Naive thymus-derived CD8-positive, alpha-beta T cell (primary cell): ENCODE measurements around the gene OR10AD1. TPM values are rescaled to one million over a fixed set of nuclear protein-coding genes. Genes with fewer than 3 reads are reported as not detected.
"Not testable (repeated sequence)": the region's sequence is repeated elsewhere in the genome, so short reads cannot be mapped to it uniquely, and the experiment has no call there.

Experiments used
- ATAC-seq, 2 donors: fragments of 150-1000 bp; cut with Tn5 transposase in 1 of 2; sonication (Bioruptor Pico), chemical (Tn5 transposase) in 1 of 2; 1 replicate in 1 of 2; 2 replicates in 1 of 2; pipeline ENCODE4 v1.10.0; 2021; ENCODE audit warnings: mild to moderate bottlenecking in 2 of 2, moderate library complexity in 2 of 2
- POLR2A ChIA-PET: fragments of 350-600 bp; sonication (Branson Sonifier 250); formaldehyde crosslinking; loops from one replicate; lab custom pipeline; 2021; ENCODE audit warnings: antibody characterized with exemption; lab: Charles Lee
- DNase-seq, 10 donors: peaks; one replicate each; pipeline versions ENCODE4 v3.0.0 to v3.0.0-alpha.2; 2020 to 2022
- H3K27ac Mint-ChIP-seq, 10 donors: one replicate each; pipeline ENCODE4 v1.8.0; 2020 to 2022; ENCODE audit warnings: mild to moderate bottlenecking in 10 of 10, mixed read lengths in 10 of 10, moderate library complexity in 4 of 10, inconsistent platforms in 1 of 10
- H3K27me3 Mint-ChIP-seq, 5 donors: one replicate each; pipeline ENCODE4 v1.8.0; 2021 to 2022; ENCODE audit warnings: mixed read lengths in 5 of 5
- H3K36me3 Mint-ChIP-seq, 3 donors: one replicate each; pipeline ENCODE4 v1.8.0; 2020 to 2022; ENCODE audit warnings: mixed read lengths in 3 of 3, mild to moderate bottlenecking in 2 of 3, inconsistent platforms in 1 of 3
- H3K4me1 Mint-ChIP-seq, 4 donors: one replicate each; pipeline ENCODE4 v1.8.0; 2021 to 2022; ENCODE audit warnings: mixed read lengths in 4 of 4
- H3K4me3 Mint-ChIP-seq, 10 donors: one replicate each; pipeline ENCODE4 v1.8.0; 2020 to 2022; ENCODE audit warnings: mild to moderate bottlenecking in 10 of 10, mixed read lengths in 10 of 10, moderate library complexity in 6 of 10, inconsistent platforms in 1 of 10
- H3K9me3 Mint-ChIP-seq, 9 donors: one replicate each; pipeline ENCODE4 v1.8.0; 2020 to 2022; ENCODE audit warnings: mixed read lengths in 9 of 9, mild to moderate bottlenecking in 3 of 9, inconsistent platforms in 1 of 9, moderate library complexity in 1 of 9
- polyA plus RNA-seq, 3 donors: library from polyadenylated mRNA; unstranded; fragments of 300-500 nt; fragmentation: Illumina TruSeq; gene quantifications; one replicate each; pipeline ENCODE4 v1.2.3, GENCODE V29; 2021
- total RNA-seq, 8 experiments: library from RNA in 2 of 8; stranded (reverse) in 2 of 8; gene quantifications; one replicate each; pipeline ENCODE4 v1.2.3 and lab custom pipeline; 2021 to 2026

Gene OR10AD1
- total RNA-seq (not detected), polyA plus RNA-seq (not detected), total RNA-seq (lab: John Stamatoyannopoulos, UW) (0 reads per million in 6 experiments)

DNA sequence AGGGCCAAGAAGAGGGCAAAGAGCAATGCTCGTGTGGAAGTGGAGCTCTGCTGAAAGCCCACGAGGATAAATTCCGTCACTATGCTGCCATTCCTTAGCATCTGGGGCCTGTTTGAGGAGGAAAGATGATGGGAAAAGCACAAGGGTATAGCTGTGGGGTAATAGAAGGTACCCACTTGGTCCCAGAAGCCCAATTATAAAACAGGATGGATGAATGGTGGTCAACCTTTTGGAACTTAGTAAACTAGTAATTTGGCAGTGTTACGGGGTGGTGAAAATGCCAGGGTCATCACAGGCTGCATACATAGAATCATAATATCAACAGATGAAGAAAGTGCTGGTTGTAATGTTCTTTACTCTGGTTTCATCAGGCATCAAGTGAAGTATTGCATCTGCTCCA, at the start of gene OR10AD1:
OR10AD1 (minus strand) TSS at position 101 of the 400 bp plus-strand sequence; CDS start at position 101, 0 bp downstream.
- Mint-ChIP-seq H3K4me3 (peak within 1 kb of the TSS in 4 of 10 donors; percentile 10 to 83 (median 34)), H3K27ac (peak within 1 kb of the TSS in 7 of 10 donors; percentile 13 to 99 (median 54)), H3K27me3 (no peaks in the 10 kb centered on the region), H3K4me1 (peaks cover 38 to 50% (median 44%) of the 10 kb centered on the region in 4 donors), H3K36me3 (peaks cover 29 to 65% (median 50%) of the 10 kb centered on the region in 3 donors), H3K9me3 (peaks cover 13 to 73% (median 48%) of the 10 kb centered on the region in 9 donors)
- POLR2A ChIA-PET, result interaction anchor here (1.2 kb wide), 1 partner anchor 9 kb away, joined by 3 read pairs; no protein-coding TSS in a partner anchor
- DNase-seq (no peak), ATAC-seq (no peak)

- H3K9me3 Mint-ChIP-seq, result peaks cover 0 to 6% (median 2%) of the 10 kb centered on the region in 9 donors
- ATAC-seq, result no peak
- H3K4me1 Mint-ChIP-seq, result no peaks in the 10 kb centered on the region
These were observed 44.3 kb upstream of the OR10AD1 start for GRCh38 chr12:48247181-48247966.

GRCh38 chr12:48237162-48237561, 34.1 kb upstream of the OR10AD1 start:
- POLR2A ChIA-PET, result no interaction called here
- Mint-ChIP-seq H3K27ac (peak overlapping the region in 1 of 10 donors; percentile 51), H3K4me3 (no peak overlapping the region), H3K4me1 (no peaks in the 10 kb centered on the region), H3K27me3 (peaks cover 0 to 6% (median 3%) of the 10 kb centered on the region in 5 donors), H3K9me3 (peaks cover 0 to 18% (median 8%) of the 10 kb centered on the region in 9 donors), H3K36me3 (peaks cover 0 to 19% (median 12%) of the 10 kb centered on the region in 3 donors)
- no peak for DNase-seq
- no peak for ATAC-seq

More at GRCh38 chr12:48247181-48247966, 44.3 kb upstream of the OR10AD1 start:
- no peak overlapping the region for H3K27ac Mint-ChIP-seq
- H3K27me3 Mint-ChIP-seq, result peaks cover 3 to 25% (median 14%) of the 10 kb centered on the region in 5 donors
- no peak for DNase-seq
- no peak overlapping the region for H3K4me3 Mint-ChIP-seq
- H3K36me3 Mint-ChIP-seq, result peaks cover 0 to 9% (median 8%) of the 10 kb centered on the region in 3 donors
- POLR2A ChIA-PET, result no interaction called here

DNA sequence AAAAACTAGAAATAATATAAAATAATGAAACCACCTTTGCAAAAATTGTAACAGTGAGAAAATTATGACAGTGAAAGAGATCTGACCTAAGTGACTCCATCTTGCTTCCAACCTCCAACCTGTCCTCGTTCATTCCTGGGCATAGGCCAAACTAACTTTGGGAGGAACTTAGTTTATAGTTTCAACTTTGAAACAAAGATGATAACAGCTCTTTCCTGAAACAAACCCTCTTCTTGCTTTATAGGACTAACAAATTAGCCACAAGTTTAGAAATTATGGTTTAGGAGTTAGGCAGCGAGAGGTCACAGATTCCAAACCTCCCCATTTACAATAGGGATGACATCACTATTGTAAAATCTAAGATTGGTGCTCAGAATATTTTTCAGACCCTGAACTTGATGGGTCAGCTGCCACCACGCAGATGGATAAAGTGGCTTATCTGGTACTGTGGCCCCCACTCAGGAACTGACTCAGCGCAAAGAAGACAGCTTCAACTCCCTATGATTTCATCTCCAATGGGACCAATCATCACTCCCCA, 32.8 kb upstream of the OR10AD1 start:
- no peak overlapping the region for H3K4me3 Mint-ChIP-seq
- POLR2A ChIA-PET, result no interaction called here
- H3K4me1 Mint-ChIP-seq, result no peaks in the 10 kb centered on the region

GRCh38 chr12:48231169-48231958, 28.3 kb upstream of the OR10AD1 start:
- ATAC-seq, H3K4me1 Mint-ChIP-seq, DNase-seq, H3K27ac Mint-ChIP-seq, H3K4me3 Mint-ChIP-seq, POLR2A ChIA-PET: not testable (repeated sequence)
- Mint-ChIP-seq H3K9me3 (peaks cover 0 to 34% (median 15%) of the 10 kb centered on the region in 9 donors), H3K36me3 (peaks cover 0 to 17% (median 17%) of the 10 kb centered on the region in 3 donors), H3K27me3 (peaks cover 1 to 26% (median 11%) of the 10 kb centered on the region in 5 donors)

More for the DNA sequence above, 32.8 kb upstream of the OR10AD1 start:
- H3K9me3 Mint-ChIP-seq, result peaks cover 0 to 18% (median 4%) of the 10 kb centered on the region in 9 donors
- peaks cover 0 to 7% (median 3%) of the 10 kb centered on the region in 5 donors for H3K27me3 Mint-ChIP-seq
- H3K27ac Mint-ChIP-seq, result no peak overlapping the region
- peaks cover 0 to 10% (median 8%) of the 10 kb centered on the region in 3 donors for H3K36me3 Mint-ChIP-seq
- DNase-seq (no peak), ATAC-seq (no peak)

DNA sequence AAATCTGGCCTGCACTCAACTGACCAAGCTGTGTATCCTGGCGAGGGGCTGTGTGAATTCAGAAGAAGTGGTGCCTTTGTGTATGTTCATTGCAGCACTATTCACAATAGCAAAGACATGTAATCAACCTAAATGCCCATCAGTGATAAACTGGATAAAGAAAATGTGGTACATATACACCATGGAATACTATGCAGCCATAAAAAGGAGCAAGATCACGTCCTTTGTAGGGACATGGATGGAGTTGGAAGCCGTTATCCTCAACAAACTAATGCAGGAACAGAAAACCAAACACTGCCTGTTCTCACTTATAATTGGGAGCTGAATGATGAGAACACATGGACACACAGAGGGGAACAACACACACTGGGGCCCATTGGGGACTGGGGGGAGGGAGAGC, 21.4 kb upstream of the OR10AD1 start:
- peaks cover 0 to 14% (median 10%) of the 10 kb centered on the region in 3 donors for H3K36me3 Mint-ChIP-seq
- POLR2A ChIA-PET, ATAC-seq, H3K4me1 Mint-ChIP-seq, H3K27ac Mint-ChIP-seq, DNase-seq, H3K4me3 Mint-ChIP-seq: not testable (repeated sequence)
- peaks cover 0 to 26% (median 10%) of the 10 kb centered on the region in 9 donors for H3K9me3 Mint-ChIP-seq
- peaks cover 3 to 54% (median 13%) of the 10 kb centered on the region in 5 donors for H3K27me3 Mint-ChIP-seq

DNA sequence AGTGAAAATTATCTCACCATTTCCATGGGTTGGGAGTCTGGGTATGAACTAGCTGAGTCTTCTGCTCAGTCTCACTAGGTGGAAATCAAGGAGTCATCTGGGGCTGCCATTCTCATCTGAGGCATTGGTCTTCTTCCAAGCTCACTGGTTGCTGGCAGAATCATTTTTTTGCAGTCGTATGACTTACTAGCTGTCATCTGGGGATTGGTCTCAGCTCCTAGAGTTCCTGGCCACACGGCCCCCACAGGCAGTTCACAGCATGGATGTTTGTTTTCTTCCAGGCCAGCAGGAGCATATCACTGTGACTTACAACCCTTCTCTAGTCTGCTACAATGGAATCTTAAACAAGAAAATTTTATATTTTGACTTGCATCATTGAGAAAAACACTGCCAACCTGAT, 18.6 kb upstream of the OR10AD1 start:
- ATAC-seq, result no peak
- Mint-ChIP-seq H3K4me3 (no peak overlapping the region), H3K27me3 (peaks cover 3 to 34% (median 11%) of the 10 kb centered on the region in 5 donors), H3K36me3 (peaks cover 0 to 5% (median 2%) of the 10 kb centered on the region in 3 donors), H3K27ac (peak overlapping the region in 2 of 10 donors; percentile 34 to 41), H3K9me3 (peaks cover 0 to 6% (median 2%) of the 10 kb centered on the region in 9 donors), H3K4me1 (peaks cover 0 to 6% (median 0%) of the 10 kb centered on the region in 4 donors)
- peak in 2 of 10 donors; percentile 7 to 10 for DNase-seq
- POLR2A ChIA-PET, result interaction anchor here (0.7 to 1.0 kb wide), 3 partner anchors 9 to 246 kb away, joined by 3 to 6 read pairs (median 3); no protein-coding TSS in a partner anchor

DNA sequence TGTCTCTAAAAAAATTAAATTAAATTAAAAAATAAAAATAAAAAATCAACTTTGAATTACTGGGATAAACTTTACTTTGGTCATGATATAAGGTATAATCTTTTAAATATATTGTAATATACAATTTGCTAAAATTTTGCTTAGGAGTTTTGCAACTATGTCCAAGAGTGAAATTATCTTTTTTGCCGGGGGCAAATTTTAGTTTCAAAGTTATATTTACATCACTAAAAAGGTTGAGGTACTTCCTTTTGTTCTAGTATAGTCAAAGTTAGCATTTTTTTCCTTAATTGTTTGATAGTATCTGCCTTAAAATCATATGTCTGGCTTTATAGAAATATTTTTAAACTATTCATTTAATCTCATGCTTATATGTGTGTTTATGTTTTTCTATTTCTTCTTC, 17.6 kb upstream of the OR10AD1 start:
- POLR2A ChIA-PET, result no interaction called here
- Mint-ChIP-seq H3K4me1 (peaks cover 0 to 6% (median 0%) of the 10 kb centered on the region in 4 donors), H3K27ac (no peak overlapping the region), H3K27me3 (peaks cover 1 to 25% (median 9%) of the 10 kb centered on the region in 5 donors), H3K9me3 (peaks cover 0 to 4% (median 0%) of the 10 kb centered on the region in 9 donors), H3K4me3 (no peak overlapping the region), H3K36me3 (peaks cover 0 to 2% (median 0%) of the 10 kb centered on the region in 3 donors)
- no peak for DNase-seq
- no peak for ATAC-seq

DNA sequence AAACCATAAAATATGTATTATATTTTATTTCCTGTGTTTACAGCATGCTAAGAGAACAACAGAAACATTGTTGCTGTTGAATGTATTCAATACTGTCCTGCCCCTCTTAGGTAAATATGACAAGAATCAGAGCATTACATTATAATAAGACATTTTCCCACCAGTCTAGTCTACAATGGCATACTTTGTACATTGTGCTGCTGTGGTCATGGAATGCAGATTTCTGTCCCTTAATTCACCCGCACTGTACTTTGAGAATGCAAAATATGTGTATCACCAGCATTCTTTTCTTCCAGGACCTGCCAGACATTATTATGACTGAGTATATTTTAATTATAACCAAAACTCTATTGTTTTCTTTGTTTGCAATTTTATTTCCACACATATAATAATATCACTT, 16.5 kb upstream of the OR10AD1 start:
- H3K36me3 Mint-ChIP-seq, result peaks cover 0 to 2% (median 0%) of the 10 kb centered on the region in 3 donors
- peaks cover 0 to 6% (median 0%) of the 10 kb centered on the region in 4 donors for H3K4me1 Mint-ChIP-seq
- POLR2A ChIA-PET, result no interaction called here
- H3K9me3 Mint-ChIP-seq, result peaks cover 0 to 3% (median 0%) of the 10 kb centered on the region in 9 donors
- no peak overlapping the region for H3K27ac Mint-ChIP-seq
- no peak overlapping the region for H3K4me3 Mint-ChIP-seq
- DNase-seq, result no peak
- H3K27me3 Mint-ChIP-seq, result peaks cover 0 to 22% (median 7%) of the 10 kb centered on the region in 5 donors
- no peak for ATAC-seq

DNA sequence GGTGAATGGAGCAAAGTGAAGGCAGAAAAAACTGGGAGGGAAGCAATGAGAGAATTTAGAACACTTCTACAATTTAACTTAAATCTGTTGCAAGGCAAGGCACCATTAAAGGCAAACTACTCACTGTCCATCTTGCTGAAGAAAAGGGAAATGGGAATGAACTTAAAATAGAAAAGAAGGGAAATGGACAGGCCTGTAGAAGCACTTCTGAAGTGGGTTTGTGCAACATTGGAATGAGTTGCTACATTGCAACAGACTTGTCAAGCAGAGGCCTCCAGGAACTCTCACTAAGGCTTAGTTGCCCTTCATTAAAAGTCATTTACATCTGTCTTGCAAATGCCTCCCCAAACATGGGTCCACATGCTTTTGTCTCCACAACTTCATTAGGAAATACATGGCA, 13.7 kb upstream of the OR10AD1 start:
- no peak for DNase-seq
- Mint-ChIP-seq H3K36me3 (no peaks in the 10 kb centered on the region), H3K27me3 (peaks cover 0 to 15% (median 6%) of the 10 kb centered on the region in 5 donors), H3K9me3 (peaks cover 0 to 11% (median 0%) of the 10 kb centered on the region in 9 donors), H3K4me1 (peaks cover 8 to 16% (median 12%) of the 10 kb centered on the region in 4 donors), H3K4me3 (no peak overlapping the region), H3K27ac (no peak overlapping the region)
- POLR2A ChIA-PET, result interaction anchor here (0.6 kb wide), 1 partner anchor 263 kb away, joined by 3 read pairs; no protein-coding TSS in a partner anchor
- ATAC-seq, result no peak

DNA sequence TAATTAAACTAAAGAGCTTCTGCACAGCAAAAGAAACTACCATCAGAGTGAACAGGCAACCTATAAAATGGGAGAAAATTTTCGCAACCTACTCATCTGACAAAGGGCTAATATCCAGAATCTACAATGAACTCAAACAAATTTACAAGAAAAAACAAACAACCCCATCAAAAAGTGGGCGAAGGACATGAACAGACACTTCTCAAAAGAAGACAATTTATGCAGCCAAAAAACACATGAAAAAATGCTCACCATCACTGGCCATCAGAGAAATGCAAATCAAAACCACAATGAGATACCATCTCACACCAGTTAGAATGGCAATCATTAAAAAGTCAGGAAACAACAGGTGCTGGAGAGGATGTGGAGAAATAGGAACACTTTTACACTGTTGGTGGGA, 6.4 kb upstream of the OR10AD1 start:
- H3K27ac Mint-ChIP-seq, DNase-seq, H3K4me3 Mint-ChIP-seq, ATAC-seq, POLR2A ChIA-PET: not testable (repeated sequence)
- H3K9me3 Mint-ChIP-seq, result peaks cover 0 to 60% (median 21%) of the 10 kb centered on the region in 9 donors
- H3K27me3 Mint-ChIP-seq, result peaks cover 0 to 12% (median 4%) of the 10 kb centered on the region in 5 donors
- H3K4me1 Mint-ChIP-seq, result peaks cover 9 to 20% (median 13%) of the 10 kb centered on the region in 4 donors
- H3K36me3 Mint-ChIP-seq, result peaks cover 8 to 34% (median 20%) of the 10 kb centered on the region in 3 donors
